Measurements from ENCODE around the gene SELENOW.

- no peak for TF ChIP-seq CTCF (IDR thresholded peaks at IDR 0.05; ENCODE audit: insufficient read depth, low read length, poor library complexity, severe bottlenecking)
- no peak for TF ChIP-seq EZH2phosphoT487 (conservative IDR thresholded peaks at IDR 0.05; ENCODE audit: low read length)
Observed at GRCh38 chr19:47756953-47757608, 21.4 kb upstream of the SELENOW start.

All from SU-DHL-6 (cell line).